Measurements from ENCODE around the gene GRIK4.
"Not testable (repeated sequence)": the region's sequence is repeated elsewhere in the genome, so short reads cannot be mapped to it uniquely, and the experiment has no call there.

GRIK4 gene

GRCh38 chr11:120499859-120500258, 11.7 kb upstream of the GRIK4 start:
- no peaks in the 10 kb centered on the region for H3K36me3 Mint-ChIP-seq
- no peaks in the 10 kb centered on the region for H3K9me3 Mint-ChIP-seq
- no peaks in the 10 kb centered on the region for H3K4me1 Mint-ChIP-seq
- H3K27ac Mint-ChIP-seq = no peak overlapping the region
- ATAC-seq (replicated peaks) = no peak
- DNase-seq = no peak
- H3K4me3 Mint-ChIP-seq = no peak overlapping the region
- H3K27me3 Mint-ChIP-seq = peaks cover 34 to 53% of the 10 kb centered on the region in 2 donors

- ATAC-seq (replicated peaks) = no peak
Measured at GRCh38 chr11:120500414-120501071, 11.0 kb upstream of the GRIK4 start.

GRCh38 chr11:120501440-120501839, 10.1 kb upstream of the GRIK4 start:
- no peaks in the 10 kb centered on the region for H3K4me1 Mint-ChIP-seq
- no peak overlapping the region for H3K27ac Mint-ChIP-seq
- H3K27me3 Mint-ChIP-seq = peaks cover 44 to 48% of the 10 kb centered on the region in 2 donors

More at GRCh38 chr11:120500414-120501071, 11.0 kb upstream of the GRIK4 start:
- no peaks in the 10 kb centered on the region for H3K4me1 Mint-ChIP-seq
- DNase-seq = no peak
- no peaks in the 10 kb centered on the region for H3K9me3 Mint-ChIP-seq
- no peak overlapping the region for H3K27ac Mint-ChIP-seq
- no peak overlapping the region for H3K4me3 Mint-ChIP-seq
- H3K27me3 Mint-ChIP-seq = peaks cover 38 to 53% of the 10 kb centered on the region in 2 donors
- no peaks in the 10 kb centered on the region for H3K36me3 Mint-ChIP-seq

GRCh38 chr11:120501976-120502755, 9.4 kb upstream of the GRIK4 start:
- Mint-ChIP-seq H3K4me3 (no peak overlapping the region), H3K9me3 (no peaks in the 10 kb centered on the region), H3K27me3 (peaks cover 51% of the 10 kb centered on the region in 2 donors), H3K27ac (no peak overlapping the region), H3K36me3 (no peaks in the 10 kb centered on the region), H3K4me1 (no peaks in the 10 kb centered on the region)
- DNase-seq (no peak), ATAC-seq (replicated peaks) (no peak)

More at GRCh38 chr11:120501440-120501839, 10.1 kb upstream of the GRIK4 start:
- H3K9me3 Mint-ChIP-seq = no peaks in the 10 kb centered on the region
- H3K4me3 Mint-ChIP-seq = no peak overlapping the region
- no peaks in the 10 kb centered on the region for H3K36me3 Mint-ChIP-seq
- no peak for DNase-seq
- no peak for ATAC-seq (replicated peaks)

GRCh38 chr11:120503529-120503928, 8.0 kb upstream of the GRIK4 start:
- not testable (repeated sequence) for ATAC-seq (replicated peaks); H3K4me3 Mint-ChIP-seq; H3K9me3 Mint-ChIP-seq; H3K27ac Mint-ChIP-seq; H3K4me1 Mint-ChIP-seq; DNase-seq; H3K36me3 Mint-ChIP-seq
- peaks cover 58 to 65% of the 10 kb centered on the region in 2 donors for H3K27me3 Mint-ChIP-seq

- no peak for DNase-seq
- peaks cover 70 to 72% of the 10 kb centered on the region in 2 donors for H3K27me3 Mint-ChIP-seq
- H3K27ac Mint-ChIP-seq = no peak overlapping the region
- no peak for ATAC-seq (replicated peaks)
- H3K4me1 Mint-ChIP-seq = peaks cover 1 to 7% of the 10 kb centered on the region in 2 donors
- H3K36me3 Mint-ChIP-seq = no peaks in the 10 kb centered on the region
- no peaks in the 10 kb centered on the region for H3K9me3 Mint-ChIP-seq
- H3K4me3 Mint-ChIP-seq = no peak overlapping the region
Measured at GRCh38 chr11:120505801-120506425, 5.6 kb upstream of the GRIK4 start.

GRCh38 chr11:120509346-120510053, 2.0 kb upstream of the GRIK4 start:
- Mint-ChIP-seq H3K4me1 (peaks cover 2 to 9% of the 10 kb centered on the region in 2 donors), H3K36me3 (no peaks in the 10 kb centered on the region), H3K4me3 (no peak overlapping the region), H3K9me3 (no peaks in the 10 kb centered on the region), H3K27ac (no peak overlapping the region), H3K27me3 (peaks cover 71 to 73% of the 10 kb centered on the region in 2 donors)
- DNase-seq (no peak), ATAC-seq (replicated peaks) (no peak)

- ATAC-seq (replicated peaks) = peak; percentile 2 to 5
- DNase-seq = no peak
- Mint-ChIP-seq H3K9me3 (no peaks in the 10 kb centered on the region), H3K27ac (no peak overlapping the region), H3K4me1 (peaks cover 2 to 9% of the 10 kb centered on the region in 2 donors), H3K27me3 (peaks cover 77 to 83% of the 10 kb centered on the region in 2 donors), H3K4me3 (no peak overlapping the region), H3K36me3 (no peaks in the 10 kb centered on the region)
Measured at GRCh38 chr11:120510406-120511115, 987 bp upstream of the GRIK4 start.

GRCh38 chr11:120511820-120512738, 531 bp downstream of the GRIK4 start:
- ATAC-seq (replicated peaks) = no peak
- Mint-ChIP-seq H3K4me3 (peak overlapping the region; percentile 55 to 62), H3K9me3 (no peaks in the 10 kb centered on the region), H3K36me3 (no peaks in the 10 kb centered on the region), H3K4me1 (peaks cover 5 to 9% of the 10 kb centered on the region in 2 donors), H3K27me3 (peaks cover 76 to 87% of the 10 kb centered on the region in 2 donors), H3K27ac (no peak overlapping the region)
- DNase-seq = no peak

- Mint-ChIP-seq H3K4me3 (peak overlapping the region; percentile 36 to 50), H3K27ac (no peak overlapping the region), H3K9me3 (no peaks in the 10 kb centered on the region), H3K4me1 (peaks cover 5 to 9% of the 10 kb centered on the region in 2 donors), H3K27me3 (peaks cover 77 to 87% of the 10 kb centered on the region in 2 donors), H3K36me3 (no peaks in the 10 kb centered on the region)
- no peak for DNase-seq
- ATAC-seq (replicated peaks) = no peak
Measured at GRCh38 chr11:120512739-120513435, 1.3 kb downstream of the GRIK4 start.

- H3K36me3 Mint-ChIP-seq = no peaks in the 10 kb centered on the region
- no peaks in the 10 kb centered on the region for H3K9me3 Mint-ChIP-seq
- DNase-seq (no peak), ATAC-seq (replicated peaks) (no peak)
- H3K4me1 Mint-ChIP-seq = peaks cover 5 to 9% of the 10 kb centered on the region in 2 donors
- no peak overlapping the region for H3K4me3 Mint-ChIP-seq
- H3K27me3 Mint-ChIP-seq = peaks cover 69 to 80% of the 10 kb centered on the region in 2 donors
- H3K27ac Mint-ChIP-seq = no peak overlapping the region
Measured at GRCh38 chr11:120513436-120514315, 2.1 kb downstream of the GRIK4 start.
